Dermis microvascular lymphatic vessel endothelial cell (primary cell): Measurements from ENCODE around the gene CEP112. TPM values are rescaled to one million over a fixed set of nuclear protein-coding genes. Genes with fewer than 3 reads are reported as not detected.
"Not testable (repeated sequence)": the region's sequence is repeated elsewhere in the genome, so short reads cannot be mapped to it uniquely, and the experiment has no call there.

Source experiments
- DNase-seq, 2 donors: peaks; one replicate each; pipeline versions ENCODE4 v3.0.0 to v3.0.0-alpha.2; 2010; ENCODE audit warnings: low read depth in 2 of 2
- total RNA-seq: library from RNA; depleted of rRNA; stranded (reverse); fragments of >200 nt; gene quantifications from 2 replicates; pipeline ENCODE4 v1.2.1, GENCODE V29; 2014

Gene CEP112
- total RNA-seq, 1 donor from 2014 or later: 5.0 TPM

DNA sequence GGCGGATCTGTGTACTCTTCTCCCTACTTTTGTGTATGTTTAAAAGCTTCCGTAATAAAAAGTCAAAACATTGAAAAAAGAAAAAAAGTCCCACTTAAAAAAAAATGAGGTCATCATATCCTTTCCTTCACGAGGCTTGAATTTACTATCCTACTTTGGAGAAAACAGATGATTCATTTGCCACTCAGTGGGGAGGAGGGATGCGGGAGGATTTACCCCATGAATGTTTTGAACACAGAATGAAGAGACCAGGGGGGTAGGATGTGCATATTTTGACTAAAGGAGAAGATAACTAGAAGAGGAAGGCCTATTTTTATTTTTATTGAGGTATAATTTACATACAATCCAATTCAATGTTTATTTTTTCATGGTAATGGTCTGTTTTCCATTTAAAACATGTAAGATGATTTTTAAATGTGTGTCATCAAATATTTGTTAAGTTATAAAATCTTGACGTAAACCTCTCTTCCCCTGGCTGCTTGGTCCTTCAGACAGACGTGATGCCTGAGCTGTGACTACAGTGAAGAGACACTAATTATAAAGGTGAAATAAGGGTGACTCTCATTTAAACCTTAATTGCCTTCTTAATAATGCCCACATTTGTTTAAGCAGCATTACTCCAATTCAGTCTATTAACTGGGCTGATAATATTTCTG lies 495.1 kb downstream of the CEP112 start:
- peak in 1 of 2 donors; percentile 74 for DNase-seq

DNA sequence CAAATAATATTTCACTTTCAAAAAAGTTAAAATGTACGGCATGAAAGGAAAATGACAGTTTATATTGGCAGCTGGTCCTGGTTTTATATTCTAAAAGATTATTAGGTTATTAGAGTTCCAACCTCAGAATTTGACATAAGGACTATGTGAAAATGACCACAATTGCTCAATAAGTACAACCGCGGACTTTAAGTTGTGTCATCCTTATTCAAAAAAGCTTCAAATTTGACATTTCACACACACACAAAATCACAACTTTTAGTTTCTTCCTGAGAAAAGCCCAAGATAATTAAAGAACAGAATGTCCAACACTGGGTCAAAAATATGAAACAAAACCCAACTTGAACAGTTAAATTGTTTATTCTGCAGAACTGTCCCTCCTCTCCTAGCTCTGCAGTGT lies 497.3 kb downstream of the CEP112 start:
- DNase-seq: no peak

GRCh38 chr17:65690626-65691310 lies 501.2 kb downstream of the CEP112 start:
- DNase-seq: no peak

DNA sequence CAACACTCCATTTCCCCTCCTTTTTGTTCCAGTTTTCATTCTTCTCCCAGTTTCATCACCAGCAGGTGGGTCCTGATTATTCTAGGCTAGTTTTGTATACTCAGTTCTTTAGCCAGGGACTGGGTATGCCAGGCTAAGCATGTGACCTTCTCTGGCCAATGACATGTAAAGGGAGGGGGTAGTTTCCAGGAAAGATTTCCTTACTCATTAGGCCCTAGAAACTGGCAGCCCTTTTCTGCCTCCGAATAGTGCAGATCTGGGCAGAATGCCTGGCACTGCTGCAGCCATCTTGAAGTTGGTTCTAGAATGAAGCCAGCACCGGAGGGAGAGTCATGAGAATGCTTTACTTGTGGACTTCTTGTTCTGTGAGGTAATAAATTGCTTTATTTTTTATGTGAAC lies 503.6 kb downstream of the CEP112 start:
- DNase-seq: no peak

DNA sequence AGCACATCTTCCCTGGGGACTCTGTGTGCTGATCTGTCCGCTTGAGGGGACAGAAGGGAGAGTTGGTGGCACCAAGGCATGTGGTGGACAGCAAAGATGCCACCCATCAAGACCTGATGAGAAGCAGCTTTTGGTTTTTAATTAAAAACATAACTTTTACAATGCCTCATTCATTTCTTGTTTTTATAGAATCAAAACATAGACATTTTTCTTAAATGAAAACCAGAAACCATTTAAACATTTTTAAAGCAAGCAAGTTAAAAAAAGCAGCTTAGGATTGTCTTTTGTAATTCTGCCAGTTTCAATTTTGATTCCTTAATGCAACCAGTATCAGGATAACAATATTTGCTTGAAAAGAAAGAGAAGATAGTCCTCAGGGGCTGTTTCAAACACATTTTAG lies 506.8 kb downstream of the CEP112 start:
- DNase-seq: no peak

GRCh38 chr17:65684631-65685030 lies 507.3 kb downstream of the CEP112 start:
- DNase-seq: peak in 1 of 2 donors; percentile 79

DNA sequence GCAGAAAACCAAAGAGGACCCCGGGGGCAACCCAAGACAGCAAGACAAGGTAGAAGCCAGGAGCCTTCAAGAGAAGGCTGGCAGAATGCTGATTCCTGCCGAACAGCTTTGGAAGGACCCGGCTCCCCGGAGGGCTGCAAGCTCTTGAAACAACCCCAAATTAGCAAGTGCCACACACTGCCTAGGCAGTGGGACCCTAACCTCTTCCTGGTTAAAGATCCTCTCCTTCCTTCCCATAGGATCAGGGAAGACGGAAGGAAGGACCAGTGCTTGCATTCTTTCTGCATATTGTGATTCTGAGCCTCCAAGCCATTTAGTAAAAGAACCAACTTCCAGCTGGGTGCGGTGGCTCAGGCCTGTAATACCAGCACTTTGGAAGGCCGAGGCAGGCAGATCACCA lies 508.5 kb downstream of the CEP112 start:
- no peak for DNase-seq

- not testable (repeated sequence) for DNase-seq
Measured at GRCh38 chr17:65681763-65682162, 510.2 kb downstream of the CEP112 start.

- DNase-seq: no peak
Measured at GRCh38 chr17:65679165-65679845, 512.6 kb downstream of the CEP112 start.

GRCh38 chr17:65678546-65678945 lies 513.4 kb downstream of the CEP112 start:
- no peak for DNase-seq

- no peak for DNase-seq
Measured at GRCh38 chr17:65677932-65678331, 514.0 kb downstream of the CEP112 start.

- peak in 1 of 2 donors; percentile 49 for DNase-seq
Measured at GRCh38 chr17:65674246-65675045, 517.5 kb downstream of the CEP112 start.

DNA sequence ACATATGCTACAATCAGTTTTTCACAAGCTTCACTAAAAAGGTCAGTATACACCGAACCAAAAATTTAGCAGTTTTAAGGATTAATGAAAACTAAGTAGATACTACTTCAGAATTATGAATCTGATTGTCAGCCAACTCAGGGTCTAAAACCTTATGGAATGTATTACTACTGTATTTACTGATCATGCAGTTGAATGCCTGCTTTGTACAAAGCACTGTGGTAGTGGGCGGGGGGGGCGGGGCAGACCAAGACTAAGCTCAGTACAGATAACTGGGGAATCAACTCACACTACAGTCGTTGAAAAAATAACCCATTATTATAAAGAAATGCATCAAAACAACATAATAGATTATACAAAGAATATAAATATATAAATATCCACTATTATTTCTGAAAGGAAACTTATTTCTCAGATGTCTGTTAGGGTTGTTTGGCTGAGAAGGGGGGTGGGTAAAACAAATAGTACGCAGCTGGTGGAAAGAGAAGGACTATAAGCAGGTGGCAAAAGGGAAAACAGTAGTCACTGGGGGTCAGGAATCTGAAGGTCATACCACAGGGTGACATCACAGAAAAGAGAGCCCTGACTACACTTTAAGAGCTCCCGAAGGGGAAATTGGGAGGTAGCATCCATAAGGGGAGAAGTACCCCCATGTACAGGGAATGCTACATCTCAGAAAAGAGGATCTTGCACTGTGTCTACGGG lies 521.1 kb downstream of the CEP112 start:
- no peak for DNase-seq

- no peak for DNase-seq
Measured at GRCh38 chr17:65668211-65668610, 523.7 kb downstream of the CEP112 start.

GRCh38 chr17:65667656-65668055 lies 524.3 kb downstream of the CEP112 start:
- DNase-seq: no peak

GRCh38 chr17:65666876-65667321 lies 525.0 kb downstream of the CEP112 start:
- DNase-seq: no peak

- DNase-seq: no peak
Measured at GRCh38 chr17:65665966-65666365, 526.0 kb downstream of the CEP112 start.

DNA sequence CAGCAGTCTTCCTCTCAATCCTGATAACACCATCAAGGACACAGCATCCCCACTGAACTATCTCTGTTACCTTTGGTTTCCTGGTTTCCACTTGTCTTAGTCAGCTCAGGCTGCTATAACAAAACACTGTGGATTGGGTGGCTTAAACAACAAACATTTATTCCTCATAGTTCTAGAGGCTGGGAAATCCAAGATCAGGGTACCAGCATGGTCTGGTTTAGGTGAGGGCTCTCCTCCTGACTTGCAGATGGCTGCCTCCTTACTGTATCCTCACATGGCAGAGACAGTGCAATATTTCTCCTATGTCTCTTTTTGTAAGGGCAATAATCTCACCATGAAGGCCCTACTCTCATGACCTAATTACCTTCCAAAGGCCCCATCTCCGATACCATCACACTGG lies 527.2 kb downstream of the CEP112 start:
- DNase-seq: no peak

- peak in 1 of 2 donors; percentile 30 for DNase-seq
Measured at GRCh38 chr17:65664266-65664665, 527.7 kb downstream of the CEP112 start.

DNA sequence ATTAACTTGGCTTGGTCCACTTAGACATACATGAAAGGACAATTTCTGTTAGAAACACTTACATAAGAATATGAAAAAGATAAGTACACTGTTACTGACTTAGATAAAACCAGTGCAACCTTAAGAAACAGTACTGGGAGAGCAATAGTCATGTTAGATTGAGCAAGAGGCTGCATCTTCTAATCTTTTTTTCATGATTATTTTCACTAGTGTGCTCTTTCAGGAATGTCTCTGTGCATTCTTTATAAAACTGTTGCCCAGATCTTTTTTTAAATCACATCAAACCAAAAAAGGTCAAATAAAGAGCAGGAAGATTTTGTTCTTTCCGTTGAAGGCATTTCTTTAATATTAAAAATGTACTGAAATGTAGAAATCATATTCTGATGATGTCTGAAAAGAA lies 529.7 kb downstream of the CEP112 start:
- DNase-seq: no peak

GRCh38 chr17:65660947-65661346 lies 531.0 kb downstream of the CEP112 start:
- peak in 1 of 2 donors; percentile 91 for DNase-seq
